ENCODE measurements around the gene STPG3. TPM values are rescaled to one million over a fixed set of nuclear protein-coding genes. Genes with fewer than 3 reads are reported as not detected.

Gene STPG3
- total and polyA plus RNA-seq, 9 of the 15 experiments (the other 6 are each of a cell fraction or from before 2014, with no cell fraction given) = not detected

GRCh38 chr9:137301081-137301947, 50.2 kb downstream of the STPG3 start (continued):
- TF ChIP-seq PCBP2 (IDR thresholded peaks at IDR 0.05; ENCODE audit: low read depth, low read length, poor library complexity, severe bottlenecking) (no peak), ELF4 (CRISPR knock-in tag; IDR thresholded peaks at IDR 0.05) (no peak), ZNF444 (CRISPR knock-in tag; IDR thresholded peaks at IDR 0.05) (no peak), ZBTB40 (IDR thresholded peaks at IDR 0.05) (0 out of 2 replicates have a peak, but pooled peaks have one; percentile 26), ZBTB40 (CRISPR knock-in tag; IDR thresholded peaks at IDR 0.05) (no peak), TOE1 (IDR thresholded peaks at IDR 0.05; ENCODE audit: borderline replicate concordance) (no peak), TOE1 (CRISPR knock-in tag; IDR thresholded peaks at IDR 0.05; ENCODE audit: borderline replicate concordance, low read depth) (0 out of 2 replicates have a peak, but pooled peaks have one; percentile 44)
